ENCODE results near the gene WNT9B.

The WNT9B gene

GRCh38 chr17:46854515-46854914 is 3.1 kb downstream of the WNT9B start:
- DNase-seq (ENCODE audit: low read depth), result no peak

DNA sequence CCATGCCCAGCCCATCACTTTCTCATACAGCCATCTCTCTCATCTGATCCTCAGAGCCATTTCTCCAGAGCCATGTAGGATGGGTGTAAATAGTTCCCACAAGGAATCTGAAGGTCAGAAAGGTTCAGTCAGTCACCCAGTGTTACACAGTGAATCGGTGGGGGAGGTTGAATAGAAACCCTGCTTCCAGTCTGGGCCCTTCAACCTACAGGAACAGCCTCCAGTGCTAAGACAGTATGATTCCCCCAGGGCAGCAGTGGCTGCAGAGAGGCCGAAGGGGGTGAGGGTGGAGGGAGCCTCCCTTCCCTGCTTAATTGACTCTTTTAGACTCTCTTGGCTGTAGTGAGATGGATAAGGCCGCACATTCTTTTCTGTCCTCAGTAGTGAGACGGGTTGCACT is 3.6 kb downstream of the WNT9B start:
- no peak for DNase-seq (ENCODE audit: low read depth)

GRCh38 chr17:46857600-46857999 is 6.2 kb downstream of the WNT9B start:
- DNase-seq (ENCODE audit: low read depth), result no peak

DNA sequence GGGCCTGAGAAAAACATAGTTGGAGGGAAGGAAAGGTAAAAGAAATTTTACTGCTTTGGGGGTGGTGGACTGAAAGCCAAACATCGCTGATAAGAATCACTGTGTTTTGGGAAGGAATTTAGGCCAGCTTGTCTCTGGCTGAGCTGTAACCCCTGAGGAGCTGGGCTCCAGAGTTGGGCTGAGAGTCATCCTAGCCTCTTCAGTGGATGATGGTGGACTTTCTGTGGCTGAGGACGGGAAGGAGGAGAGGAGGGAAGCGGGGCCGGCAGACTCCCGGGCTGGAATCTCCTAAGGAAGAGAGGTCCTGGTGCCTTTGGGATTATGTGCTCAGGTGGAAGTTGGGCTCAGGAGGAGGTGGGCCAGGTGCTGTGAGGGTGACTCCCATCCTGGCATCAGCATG is 8.6 kb downstream of the WNT9B start:
- no peak for DNase-seq (ENCODE audit: low read depth)

DNA sequence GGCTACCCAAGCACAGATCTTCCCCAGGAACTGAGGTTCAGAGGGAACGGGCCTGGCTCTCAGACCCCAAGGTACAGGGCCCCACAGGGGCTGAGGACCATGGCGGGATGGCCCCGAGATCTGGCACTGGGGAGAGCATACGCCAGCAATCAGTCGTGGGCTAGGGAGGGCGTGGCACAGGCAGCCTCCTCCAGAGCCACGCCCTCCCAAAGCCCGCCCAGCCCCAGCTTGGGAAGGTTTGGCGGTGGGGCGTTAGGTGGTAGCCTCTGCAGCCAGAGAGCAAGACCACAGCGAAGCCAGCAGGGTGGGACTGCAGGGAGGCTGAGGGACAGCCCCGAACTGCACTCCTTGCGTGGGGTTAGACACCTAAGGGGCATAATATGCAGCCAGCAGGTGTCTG is 11.6 kb downstream of the WNT9B start:
- no peak for DNase-seq (ENCODE audit: low read depth)

GRCh38 chr17:46863383-46864121 is 12.2 kb downstream of the WNT9B start:
- no peak for DNase-seq (ENCODE audit: low read depth)

DNA sequence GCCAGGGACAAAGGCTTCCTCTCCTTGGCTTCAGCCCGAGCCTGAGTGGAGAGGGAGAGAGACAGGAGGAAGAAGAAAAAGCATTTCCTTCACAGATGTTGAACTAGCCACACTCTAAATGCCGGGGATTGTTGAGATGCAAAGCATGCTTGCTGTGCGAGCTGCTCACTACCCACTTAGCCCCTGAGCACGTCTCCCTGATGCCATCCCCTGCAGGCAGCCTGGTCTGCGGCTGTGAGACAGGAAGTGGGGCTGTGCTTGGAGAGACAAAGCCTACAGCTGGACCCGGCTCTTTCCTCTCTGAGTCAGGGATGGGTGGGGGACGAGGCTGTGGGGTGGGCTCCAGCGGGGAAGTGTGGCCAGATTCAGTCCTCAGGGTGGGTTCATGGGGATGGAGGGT is 13.7 kb downstream of the WNT9B start:
- DNase-seq (ENCODE audit: low read depth), result no peak

DNA sequence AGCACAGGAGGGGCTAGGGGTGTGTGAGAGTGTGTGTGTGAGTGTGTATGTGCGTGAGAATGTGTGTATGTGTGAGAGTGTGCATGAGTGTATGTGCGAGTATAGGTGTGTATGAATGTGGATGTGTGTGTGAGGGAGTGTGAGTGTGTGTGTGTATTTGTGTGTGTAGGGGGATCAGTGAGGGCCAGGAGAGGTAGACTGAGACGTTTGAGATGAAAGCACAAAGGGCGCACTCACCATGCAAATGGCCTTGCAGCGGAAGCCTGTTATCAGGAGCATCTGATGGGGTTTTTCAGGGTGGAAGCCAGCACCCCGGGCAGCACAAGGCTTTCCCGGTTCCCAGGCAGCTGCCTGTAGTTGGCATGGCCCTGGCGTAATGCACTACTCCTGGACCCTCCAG is 14.9 kb downstream of the WNT9B start:
- no peak for DNase-seq (ENCODE audit: low read depth)

DNA sequence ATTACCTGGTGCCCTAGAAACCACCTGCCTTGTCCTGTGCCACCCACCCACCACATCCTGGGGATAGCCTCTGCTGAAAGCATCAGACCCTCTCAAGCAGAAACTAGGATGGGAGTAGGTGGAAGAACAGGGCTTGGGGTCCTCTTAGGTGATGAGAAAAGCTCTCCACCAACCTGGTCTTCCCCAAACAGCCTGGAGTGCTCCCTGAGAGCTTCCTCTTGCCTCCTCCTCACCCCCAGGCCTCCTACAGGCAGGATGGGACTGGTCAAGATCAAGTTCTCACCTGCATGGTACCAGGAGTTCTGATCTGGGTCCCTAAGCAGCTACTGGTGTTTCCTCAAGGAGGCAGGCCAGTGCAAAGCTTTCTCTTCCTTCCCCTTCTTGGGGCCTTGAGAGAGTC is 15.4 kb downstream of the WNT9B start:
- DNase-seq (ENCODE audit: low read depth), result no peak

- no peak for DNase-seq (ENCODE audit: low read depth)
Observed at GRCh38 chr17:46868689-46869187, 17.4 kb downstream of the WNT9B start.

- no peak for DNase-seq (ENCODE audit: low read depth)
Observed at GRCh38 chr17:46869296-46869695, 17.9 kb downstream of the WNT9B start.

- no peak for DNase-seq (ENCODE audit: low read depth)
Observed at GRCh38 chr17:46869975-46870803, 18.8 kb downstream of the WNT9B start.

DNA sequence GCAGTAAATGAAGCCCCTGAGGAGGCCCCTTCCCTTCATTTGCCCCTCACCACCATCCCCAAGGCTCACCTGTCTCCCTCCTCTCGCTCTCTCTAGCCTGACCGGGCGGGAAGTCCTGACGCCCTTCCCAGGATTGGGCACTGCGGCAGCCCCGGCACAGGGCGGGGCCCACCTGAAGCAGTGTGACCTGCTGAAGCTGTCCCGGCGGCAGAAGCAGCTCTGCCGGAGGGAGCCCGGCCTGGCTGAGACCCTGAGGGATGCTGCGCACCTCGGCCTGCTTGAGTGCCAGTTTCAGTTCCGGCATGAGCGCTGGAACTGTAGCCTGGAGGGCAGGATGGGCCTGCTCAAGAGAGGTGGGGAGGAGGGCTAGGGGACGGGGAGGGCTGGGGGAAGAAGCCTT is 21.0 kb downstream of the WNT9B start:
- no peak for DNase-seq (ENCODE audit: low read depth)

DNA sequence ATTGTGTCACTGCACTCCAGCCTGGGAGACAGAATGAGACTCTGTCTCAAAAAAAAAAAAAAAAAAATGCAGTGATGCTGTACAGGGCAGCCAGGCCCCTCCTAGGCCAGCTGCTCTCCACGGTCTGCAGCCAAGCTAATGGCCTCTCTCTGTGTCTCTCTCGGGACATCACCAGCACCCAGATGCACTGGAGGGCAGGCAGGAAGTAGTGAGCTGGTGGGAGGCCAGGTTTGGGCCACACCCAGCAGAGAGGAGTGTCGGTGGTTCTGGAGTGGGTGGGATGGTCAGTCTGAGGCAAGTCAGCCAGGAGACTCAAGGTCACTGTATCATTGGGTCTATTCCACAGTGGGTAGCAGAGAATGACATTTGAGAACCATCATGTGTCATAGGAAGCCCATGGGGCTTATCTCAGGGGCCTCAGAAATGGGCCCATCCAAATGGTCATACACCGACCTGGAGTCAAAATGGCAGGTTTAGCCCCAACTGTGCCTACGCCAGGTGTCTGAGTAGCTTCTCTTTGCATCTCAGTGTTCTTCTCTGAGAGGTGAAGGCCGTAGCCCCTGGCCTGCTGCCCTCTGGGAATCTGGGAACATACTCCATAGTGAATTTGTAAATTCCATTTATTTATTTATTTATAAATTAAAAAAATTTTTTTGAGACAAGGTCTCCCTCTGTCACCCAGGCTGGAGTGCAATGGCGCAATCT is 22.7 kb downstream of the WNT9B start:
- no peak for DNase-seq (ENCODE audit: low read depth)

- no peak for DNase-seq (ENCODE audit: low read depth)
Observed at GRCh38 chr17:46874906-46875305, 23.5 kb downstream of the WNT9B start.

GRCh38 chr17:46875849-46876352 is 24.5 kb downstream of the WNT9B start:
- DNase-seq (ENCODE audit: low read depth), result no peak

DNA sequence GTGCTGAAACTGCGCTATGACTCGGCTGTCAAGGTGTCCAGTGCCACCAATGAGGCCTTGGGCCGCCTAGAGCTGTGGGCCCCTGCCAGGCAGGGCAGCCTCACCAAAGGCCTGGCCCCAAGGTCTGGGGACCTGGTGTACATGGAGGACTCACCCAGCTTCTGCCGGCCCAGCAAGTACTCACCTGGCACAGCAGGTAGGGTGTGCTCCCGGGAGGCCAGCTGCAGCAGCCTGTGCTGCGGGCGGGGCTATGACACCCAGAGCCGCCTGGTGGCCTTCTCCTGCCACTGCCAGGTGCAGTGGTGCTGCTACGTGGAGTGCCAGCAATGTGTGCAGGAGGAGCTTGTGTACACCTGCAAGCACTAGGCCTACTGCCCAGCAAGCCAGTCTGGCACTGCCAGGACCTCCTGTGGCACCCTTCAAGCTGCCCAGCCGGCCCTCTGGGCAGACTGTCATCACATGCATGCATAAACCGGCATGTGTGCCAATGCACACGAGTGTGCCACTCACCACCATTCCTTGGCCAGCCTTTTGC is 25.0 kb downstream of the WNT9B start:
- DNase-seq (ENCODE audit: low read depth), result no peak

DNA sequence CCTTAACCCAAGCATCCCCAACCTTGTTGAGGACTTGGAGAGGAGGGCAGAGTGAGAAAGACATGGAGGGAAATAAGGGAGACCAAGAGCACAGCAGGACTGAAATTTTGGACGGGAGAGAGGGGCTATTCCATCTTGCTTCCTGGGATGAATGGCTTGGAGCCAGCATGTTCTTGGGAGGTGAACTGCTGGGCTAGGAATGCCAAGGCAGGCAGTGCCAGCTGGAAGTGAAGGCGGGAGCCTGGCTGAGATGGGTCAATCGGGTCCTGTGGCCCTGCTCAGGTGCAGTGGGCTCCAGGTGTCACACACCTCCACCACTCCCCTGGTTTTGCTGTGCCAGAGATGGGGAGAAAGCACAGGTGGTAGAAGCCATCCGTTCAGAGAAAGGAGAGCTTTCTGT is 25.5 kb downstream of the WNT9B start:
- no peak for DNase-seq (ENCODE audit: low read depth)

DNA sequence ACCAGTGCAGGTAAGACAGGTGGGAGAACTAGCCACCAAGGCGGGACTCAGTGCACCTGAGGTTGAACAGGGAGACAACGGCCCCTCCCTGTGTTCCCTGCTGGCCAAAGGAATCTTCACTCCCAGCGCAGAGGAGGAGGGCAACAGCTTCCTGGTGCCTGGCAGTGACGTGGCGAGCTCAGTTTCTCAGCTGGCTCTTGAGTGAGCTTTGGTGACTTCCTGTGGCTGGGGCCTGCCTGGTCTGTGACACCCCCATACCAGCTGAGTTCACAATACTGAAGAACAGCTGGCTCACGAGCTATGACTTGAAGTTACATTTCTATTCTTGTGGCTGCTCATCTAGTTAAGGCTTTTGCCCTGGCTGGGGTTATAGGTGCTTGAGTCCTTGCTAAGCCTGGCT is 26.1 kb downstream of the WNT9B start:
- no peak for DNase-seq (ENCODE audit: low read depth)

- DNase-seq (ENCODE audit: low read depth), result no peak
Observed at GRCh38 chr17:46878055-46878454, 26.7 kb downstream of the WNT9B start.

GRCh38 chr17:46879101-46879500 is 27.7 kb downstream of the WNT9B start:
- DNase-seq (ENCODE audit: low read depth), result no peak

- no peak for DNase-seq (ENCODE audit: low read depth)
Observed at GRCh38 chr17:46881015-46881414, 29.6 kb downstream of the WNT9B start.
